GM19099 (cell line): ENCODE results near the gene MYNN.

Experiments used
- POLR2A ChIP-seq: IDR thresholded peaks from 3 replicates; pipeline ENCODE4 v1.6.1; 2011; ENCODE audit warnings: low read depth; ENCODE audit not compliant: insufficient read length; ENCODE audit errors: extremely low read depth

The MYNN gene

GRCh38 chr3:169772897-169773816 lies at the start of gene MYNN:
Gene MYNN, plus strand, starts transcription at chr3:169773396. Its CDS starts 900 bp downstream, at chr3:169774296.
- TF ChIP-seq POLR2A = peak; percentile 97

- TF ChIP-seq POLR2A = no peak
Measured at GRCh38 chr3:169739067-169739466, 34.1 kb upstream of the MYNN start.

GRCh38 chr3:169744366-169745054 lies 28.7 kb upstream of the MYNN start:
- TF ChIP-seq POLR2A = no peak

- TF ChIP-seq POLR2A = no peak
Measured at GRCh38 chr3:169746924-169747323, 26.3 kb upstream of the MYNN start.

- no peak for TF ChIP-seq POLR2A
Measured at GRCh38 chr3:169748670-169749069, 24.5 kb upstream of the MYNN start.

- no peak for TF ChIP-seq POLR2A
Measured at GRCh38 chr3:169750665-169751064, 22.5 kb upstream of the MYNN start.

GRCh38 chr3:169751875-169752274 lies 21.3 kb upstream of the MYNN start:
- no peak for TF ChIP-seq POLR2A

GRCh38 chr3:169754711-169755110 lies 18.5 kb upstream of the MYNN start:
- no peak for TF ChIP-seq POLR2A

- no peak for TF ChIP-seq POLR2A
Measured at GRCh38 chr3:169755488-169755887, 17.7 kb upstream of the MYNN start.

- TF ChIP-seq POLR2A = no peak
Measured at GRCh38 chr3:169758359-169758994, 14.7 kb upstream of the MYNN start.

GRCh38 chr3:169759256-169759655 lies 13.9 kb upstream of the MYNN start:
- no peak for TF ChIP-seq POLR2A

- TF ChIP-seq POLR2A = no peak
Measured at GRCh38 chr3:169760479-169760878, 12.7 kb upstream of the MYNN start.

GRCh38 chr3:169764312-169764881 lies 8.8 kb upstream of the MYNN start:
- peak; percentile 18 for TF ChIP-seq POLR2A

GRCh38 chr3:169764882-169765612 lies 8.1 kb upstream of the MYNN start, which contains the start of gene TERC:
Gene TERC, minus strand, starts transcription at chr3:169765060.
- TF ChIP-seq POLR2A = peak; percentile 95
